ENCODE measurements around the gene PRTFDC1.

Gene PRTFDC1

DNA sequence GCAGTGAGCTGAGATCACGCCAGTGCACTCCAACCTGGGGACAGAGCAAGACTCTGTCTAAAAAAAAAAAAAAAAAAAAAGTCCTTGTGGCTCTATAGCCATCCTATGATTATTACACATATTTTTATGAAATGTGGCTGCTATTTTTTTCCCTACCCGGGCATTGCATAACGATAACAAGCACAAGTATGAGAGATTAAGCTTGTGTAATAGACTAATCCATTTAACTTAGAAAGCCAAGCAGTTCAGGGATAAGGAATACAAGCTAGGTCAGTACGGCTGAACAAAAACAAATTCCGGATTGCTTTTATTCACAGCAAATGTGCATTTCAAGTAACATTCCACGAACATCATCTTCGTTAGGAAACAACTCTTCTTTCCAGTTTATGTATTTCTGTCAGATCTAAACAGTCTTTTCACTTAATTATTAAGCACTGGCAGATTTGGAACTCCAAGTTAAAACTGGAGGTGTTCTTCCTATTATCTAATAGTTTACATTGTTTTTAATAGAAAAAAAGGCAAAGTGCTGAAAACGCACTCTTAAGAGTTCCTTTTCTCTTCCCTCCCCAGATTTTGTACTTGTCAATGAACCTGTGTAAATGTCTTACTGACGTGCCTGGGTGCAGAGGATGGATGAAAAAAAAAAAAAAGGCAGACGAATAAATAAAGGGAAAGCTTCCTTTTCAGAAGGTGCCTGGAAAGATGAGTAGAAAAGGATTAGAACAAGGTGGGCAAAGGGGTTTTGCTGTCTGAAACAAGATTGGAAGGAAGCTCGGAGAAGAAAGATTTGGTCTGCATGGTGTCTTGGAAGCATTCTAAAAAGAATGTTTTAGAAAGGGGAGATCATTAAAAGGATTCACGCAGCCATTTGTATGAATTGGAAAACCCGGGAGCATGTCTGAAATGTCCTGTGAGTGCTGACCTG lies 81.1 kb downstream of the PRTFDC1 start:
- DNase-seq, result no peak

DNA sequence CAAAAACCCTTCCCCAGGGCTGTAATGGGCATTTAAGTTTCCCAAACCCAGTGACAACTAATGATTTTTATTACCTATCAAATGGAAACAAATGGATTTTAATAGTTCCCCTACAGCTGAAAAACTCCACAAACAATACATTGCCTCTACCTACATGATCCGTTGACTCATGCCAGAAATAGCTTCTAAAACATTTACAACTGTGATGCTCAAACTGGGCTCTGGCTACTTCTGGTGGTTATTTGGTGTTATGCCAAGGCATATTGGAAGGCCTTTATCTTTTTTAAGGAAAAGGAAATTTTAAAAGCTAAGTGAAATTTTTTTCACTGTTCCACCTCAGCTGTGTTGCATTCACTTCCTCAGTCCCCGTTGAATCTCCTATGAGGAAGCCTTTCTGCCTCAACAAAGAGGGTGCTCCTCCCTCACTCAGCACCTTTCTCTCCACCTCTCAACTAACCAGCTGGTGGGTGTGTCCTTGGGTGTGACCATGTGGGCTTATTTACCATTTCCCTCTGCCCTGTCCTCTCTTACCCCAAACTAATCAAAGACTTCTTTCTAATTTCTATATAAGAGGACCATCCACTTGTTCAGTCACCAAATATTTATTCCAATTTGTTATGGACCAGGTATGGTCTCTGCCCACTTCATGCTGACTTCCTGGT lies 82.9 kb downstream of the PRTFDC1 start:
- no peak for DNase-seq

DNA sequence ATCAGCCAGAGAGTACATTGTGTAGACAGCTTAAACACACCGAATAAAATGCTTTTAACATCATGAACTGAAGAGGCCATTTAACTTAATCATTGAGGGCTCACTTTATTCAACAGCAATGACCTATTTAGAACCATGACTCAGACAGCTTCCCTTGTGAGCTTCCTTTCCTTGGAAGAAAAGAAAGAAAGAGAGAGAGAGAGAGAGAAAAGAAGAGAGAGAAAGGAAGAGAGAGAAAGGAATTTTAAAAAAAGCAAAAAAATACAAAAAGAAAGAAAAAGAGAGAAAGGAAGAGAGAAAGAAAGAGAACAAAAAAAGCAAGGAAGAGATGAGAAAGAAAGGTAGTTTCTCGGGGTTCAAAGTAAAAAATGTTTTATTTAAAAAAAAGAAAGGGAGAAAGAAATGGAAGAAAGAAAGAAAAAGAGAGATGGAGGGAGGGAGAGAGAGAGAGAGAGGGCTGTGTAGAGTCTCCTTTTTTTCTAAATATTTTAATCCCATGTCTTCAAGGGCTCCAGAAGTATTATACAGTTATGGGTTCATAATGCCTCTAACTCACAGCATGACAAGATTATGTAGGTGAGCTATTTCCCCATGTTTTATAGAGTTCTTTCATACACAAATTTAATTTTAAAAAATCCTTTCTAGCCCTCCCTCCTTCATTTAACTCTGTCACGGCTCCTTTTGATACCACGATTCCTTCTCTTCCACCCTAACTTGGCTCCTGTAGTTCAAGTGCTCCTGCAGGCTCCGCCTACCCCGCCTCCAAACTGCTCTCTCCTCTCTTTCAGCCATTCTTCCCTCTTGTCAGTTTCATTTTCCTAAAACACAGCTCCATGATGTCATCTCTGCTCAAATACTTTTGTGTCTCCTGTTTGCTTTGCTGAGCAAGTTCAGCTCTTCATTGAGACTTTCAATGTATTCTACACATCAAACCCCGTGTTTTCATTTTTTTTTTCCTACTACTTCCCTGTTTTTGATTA lies 85.5 kb downstream of the PRTFDC1 start:
- no peak for DNase-seq

DNA sequence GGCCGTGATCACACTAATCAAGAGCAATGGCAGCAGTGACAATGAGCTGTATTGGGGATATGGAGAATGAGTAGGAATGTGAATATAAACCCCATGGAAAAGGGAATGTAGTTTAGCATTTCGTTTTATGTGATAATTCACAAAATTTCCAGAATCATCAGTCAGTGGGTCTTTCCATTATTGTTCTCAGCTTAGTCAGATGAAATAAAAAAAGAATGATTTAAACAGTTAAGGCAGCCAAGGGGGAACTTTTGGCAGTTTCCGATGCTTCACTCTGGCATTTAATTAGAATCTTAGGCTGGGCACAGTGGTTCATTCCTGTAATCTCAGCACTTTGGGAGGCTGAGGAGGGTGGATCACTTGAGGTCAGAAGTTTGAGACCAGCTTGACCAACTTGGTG lies 86.6 kb downstream of the PRTFDC1 start:
- no peak for DNase-seq

DNA sequence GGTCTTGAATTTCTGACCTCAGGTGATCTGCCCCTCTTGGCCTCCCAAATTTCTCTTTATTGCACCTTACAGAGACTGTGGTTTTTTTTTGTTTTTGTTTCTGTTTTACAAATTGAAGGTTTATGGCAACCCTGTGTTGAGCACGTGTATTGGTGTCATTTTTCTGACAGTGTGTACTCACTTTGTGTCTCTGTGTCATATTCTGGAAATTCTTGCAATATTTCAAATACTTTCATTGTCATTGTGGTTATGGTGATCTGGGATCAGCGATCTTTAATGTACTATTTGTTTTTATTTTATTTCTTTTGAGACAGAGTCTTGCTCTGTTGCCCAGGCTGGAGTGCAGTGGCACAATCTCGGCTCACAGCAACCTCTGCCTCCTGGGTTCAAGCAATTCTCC lies 89.8 kb downstream of the PRTFDC1 start:
- no peak for DNase-seq

DNA sequence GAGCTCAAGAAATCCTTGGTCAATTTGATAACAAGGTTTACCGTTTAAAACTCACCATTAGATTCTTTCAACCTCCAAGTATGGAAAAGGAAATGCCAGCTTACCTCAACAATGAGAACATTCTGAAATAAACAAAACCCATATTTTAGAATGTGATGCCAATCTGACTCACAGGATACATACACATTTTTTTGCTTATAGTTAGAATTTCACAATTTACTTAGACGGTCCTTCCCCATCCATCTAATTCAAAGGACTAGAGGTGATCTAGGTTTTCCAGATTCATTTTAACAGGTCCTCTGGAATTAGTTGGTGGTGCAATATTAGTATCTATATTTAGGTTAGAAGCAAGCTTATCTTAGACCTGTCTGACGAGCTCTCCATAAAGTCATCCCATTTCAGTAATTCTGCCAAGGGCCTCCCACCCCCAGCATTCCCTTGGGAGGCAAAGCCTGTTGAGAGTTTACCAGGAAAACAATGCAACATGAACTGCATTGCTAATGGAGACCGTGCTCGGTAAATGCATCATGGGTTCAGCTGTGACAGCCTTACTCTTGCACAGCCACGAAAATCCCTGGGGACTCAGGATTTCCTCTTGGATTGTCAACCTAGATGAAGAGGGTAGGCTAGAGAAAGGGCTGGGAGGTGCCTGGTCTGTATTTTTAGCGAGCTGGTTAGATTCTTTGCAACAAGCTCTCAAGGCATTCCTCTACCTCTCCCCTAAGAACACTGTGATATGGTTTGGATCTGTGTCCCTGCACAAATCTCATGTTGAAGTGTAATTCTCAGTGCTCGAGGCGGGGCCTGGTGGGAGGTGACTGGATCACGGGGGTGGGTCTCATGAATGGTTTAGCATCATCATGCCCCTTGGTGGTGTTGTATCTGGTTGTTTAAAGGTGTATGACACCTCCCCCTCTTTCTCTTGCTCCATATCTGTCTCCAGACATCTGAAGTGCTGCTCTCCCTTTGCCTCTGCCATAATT lies 93.8 kb downstream of the PRTFDC1 start:
- DNase-seq, result no peak

DNA sequence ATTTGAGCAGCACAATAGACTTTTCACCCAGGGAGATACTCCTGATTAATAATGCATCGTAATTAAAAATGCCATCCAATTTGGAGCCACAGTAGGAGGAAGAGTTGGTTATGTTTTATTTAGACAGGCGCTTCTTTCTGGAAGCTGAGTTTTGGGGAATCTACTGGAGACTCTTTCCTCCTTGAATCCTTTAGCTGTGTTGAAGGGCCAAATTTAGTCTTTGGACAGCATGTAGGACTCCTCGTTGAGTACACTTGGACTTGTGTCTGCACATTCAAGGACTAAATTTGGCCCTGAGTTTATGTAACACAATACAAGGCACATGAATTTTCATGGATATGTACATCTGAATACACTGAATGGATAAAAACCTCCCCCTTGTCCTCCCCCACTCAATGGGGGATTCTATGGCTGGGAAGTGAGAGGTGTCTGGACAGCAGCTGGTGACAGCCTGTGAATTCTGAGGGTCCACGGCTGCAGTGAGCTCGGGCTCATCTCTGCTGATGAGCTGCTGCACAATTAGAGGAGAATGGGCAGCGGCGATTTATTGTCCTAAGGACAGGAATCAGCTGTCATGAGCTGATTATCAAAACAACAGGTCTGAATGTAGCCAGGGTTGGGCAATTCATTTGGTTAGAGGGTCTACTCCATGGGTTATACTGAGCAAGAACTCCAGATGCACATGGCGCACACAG lies 95.2 kb downstream of the PRTFDC1 start:
- no peak for DNase-seq

DNA sequence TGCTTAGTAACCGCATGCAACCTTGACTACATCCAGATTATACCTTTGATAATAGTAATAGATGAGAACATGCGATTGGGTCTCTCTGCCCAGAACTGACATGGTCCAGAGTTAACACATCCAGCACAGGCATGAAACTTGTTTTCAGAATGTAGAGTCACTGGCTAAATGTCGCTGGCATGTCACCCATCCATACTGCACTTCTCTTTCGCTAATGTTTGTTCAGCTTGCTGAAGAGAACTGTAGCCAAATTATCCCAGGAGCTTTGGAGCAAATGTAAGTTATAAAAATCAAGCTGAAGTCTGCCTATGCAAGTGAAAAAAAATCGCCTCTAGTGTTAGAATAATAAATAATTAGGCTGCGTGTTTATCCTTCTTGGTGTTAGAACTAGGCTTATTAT lies 98.2 kb downstream of the PRTFDC1 start:
- no peak for DNase-seq

DNA sequence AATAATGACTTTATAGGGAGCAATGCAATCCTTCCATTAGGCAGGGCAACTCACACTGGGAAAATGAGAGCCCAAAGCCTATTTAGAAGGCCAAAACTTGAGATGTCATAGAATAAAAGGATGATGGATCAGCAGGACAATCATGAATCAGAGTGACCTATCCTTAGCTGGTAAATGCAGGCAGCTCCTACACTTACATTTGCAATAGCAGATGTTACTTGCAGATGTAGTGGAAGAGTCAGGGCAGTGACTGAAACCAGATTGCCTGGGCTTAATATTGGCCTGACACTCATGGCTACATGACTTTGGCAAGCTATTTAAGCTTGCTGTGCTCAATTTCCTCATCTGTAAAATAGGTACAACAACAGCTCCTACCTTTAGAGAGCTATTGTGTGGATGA lies 98.7 kb downstream of the PRTFDC1 start:
- no peak for DNase-seq

DNA sequence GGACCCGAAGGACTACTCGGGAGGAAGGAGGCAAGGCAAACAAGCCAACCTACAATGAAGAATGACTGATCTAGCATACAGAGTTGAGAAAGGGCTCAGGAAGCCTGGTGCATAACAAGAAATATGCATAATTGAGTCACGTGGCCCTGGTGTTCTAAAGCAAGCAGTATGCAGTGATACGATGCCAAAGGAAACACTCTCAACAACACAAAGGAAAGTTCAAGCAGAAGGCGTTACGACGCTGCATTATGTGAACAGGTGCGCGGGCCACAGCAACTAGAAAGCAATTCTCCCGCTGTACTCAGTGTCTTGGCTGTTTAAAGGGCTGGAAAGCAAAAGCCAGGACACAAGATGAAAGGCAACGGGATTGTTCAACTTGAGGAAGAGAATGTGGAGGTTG lies 100.8 kb downstream of the PRTFDC1 start:
- no peak for DNase-seq

DNA sequence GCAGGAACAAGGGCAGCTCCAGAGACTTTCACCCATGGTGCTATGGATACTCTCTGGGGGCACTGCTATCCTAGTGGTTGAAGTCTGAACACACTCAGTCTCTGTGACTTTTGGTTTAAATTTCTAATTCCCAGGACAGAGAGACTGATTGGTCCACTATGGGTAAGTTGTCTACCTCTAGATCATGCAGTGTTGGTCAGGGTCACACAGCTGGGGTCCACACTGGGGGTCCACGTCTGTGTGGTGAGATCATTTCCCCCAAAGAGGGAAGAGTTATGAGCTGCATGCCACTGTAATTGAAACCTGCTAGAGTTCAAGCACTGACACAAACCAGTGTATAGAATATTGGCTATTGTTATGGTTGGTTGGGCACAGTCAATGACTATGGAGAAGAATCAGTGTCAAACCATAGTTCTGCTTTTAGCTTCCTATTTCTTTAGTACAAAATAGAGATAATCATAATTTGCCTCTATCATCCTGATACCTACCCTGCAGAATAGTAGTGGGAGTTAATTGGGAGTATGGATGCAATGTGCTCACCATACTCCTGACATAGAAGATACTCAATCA lies 101.6 kb downstream of the PRTFDC1 start:
- DNase-seq, result no peak

DNA sequence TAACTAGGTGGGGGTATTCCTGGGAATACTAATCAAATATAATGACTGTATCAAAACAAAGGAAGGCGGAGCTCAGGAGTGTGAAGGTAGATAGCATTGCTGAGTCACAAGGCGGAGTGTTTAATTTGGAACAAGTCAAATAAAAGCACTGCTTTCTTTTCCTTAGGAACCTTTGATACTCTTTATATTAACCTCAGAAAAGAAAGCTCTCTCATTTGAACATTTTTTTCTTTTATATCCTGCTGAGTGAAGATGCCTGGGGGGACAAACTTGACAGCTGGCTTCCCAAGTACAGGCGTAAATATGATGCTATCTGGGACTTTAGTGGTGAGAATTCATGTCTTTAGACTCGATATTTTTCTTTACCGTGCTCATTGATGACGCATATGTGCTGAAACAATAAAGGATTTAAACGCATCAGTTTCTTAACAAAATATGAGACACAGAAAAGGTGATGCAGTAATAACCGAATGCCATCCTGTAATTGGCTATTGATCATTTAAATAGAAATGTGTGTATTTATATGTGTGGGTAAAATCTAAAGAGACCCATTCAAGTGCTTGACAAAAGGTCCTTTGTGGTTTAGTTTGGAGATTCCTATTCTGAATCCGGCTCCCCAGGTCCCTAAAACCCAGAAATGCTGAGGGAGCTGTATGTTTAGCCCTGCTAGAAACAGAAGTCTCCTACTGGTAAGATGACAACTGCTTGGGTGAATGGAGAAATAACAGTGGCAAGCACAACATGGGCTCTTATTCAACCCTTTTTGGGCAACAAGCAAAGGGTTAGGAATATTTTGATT lies 102.7 kb downstream of the PRTFDC1 start:
- DNase-seq, result no peak

DNA sequence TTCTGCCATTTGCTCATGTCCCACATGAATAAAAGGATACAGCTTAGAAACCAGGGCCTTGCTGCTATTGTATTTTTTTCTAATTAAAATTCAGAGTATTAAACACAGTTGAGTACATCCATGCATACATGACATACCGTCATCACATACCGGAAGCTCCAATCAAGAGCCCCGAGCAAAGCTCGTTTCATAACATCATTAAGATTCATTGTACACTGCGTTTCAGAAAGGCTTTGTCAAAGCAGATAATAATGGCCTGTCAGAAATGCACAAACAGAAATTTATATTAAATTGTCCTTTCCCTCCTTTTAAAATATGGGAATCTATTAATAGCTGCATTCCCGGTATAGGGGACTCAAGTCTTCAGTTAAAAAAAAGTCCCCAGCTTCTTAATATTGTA lies 103.4 kb downstream of the PRTFDC1 start:
- DNase-seq, result no peak

DNA sequence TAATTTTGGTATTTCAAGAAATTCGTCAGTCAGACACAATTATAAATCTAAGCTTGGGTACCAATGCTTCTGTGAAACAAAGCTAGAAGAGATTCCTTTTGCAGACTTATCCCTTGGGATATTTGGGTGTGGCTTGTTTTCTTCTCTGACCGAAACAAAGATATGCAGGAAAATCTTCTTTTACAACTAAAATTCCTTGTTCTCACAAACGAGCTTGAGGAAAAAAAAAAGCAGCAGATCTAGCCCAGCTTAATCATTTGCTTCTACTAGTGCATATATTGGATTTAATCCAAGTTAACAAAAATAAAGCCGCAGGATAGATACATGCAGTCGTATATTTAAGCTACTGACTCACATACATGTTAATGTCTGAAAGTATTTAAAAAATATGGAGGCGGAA lies 104.2 kb downstream of the PRTFDC1 start:
- DNase-seq, result no peak

DNA sequence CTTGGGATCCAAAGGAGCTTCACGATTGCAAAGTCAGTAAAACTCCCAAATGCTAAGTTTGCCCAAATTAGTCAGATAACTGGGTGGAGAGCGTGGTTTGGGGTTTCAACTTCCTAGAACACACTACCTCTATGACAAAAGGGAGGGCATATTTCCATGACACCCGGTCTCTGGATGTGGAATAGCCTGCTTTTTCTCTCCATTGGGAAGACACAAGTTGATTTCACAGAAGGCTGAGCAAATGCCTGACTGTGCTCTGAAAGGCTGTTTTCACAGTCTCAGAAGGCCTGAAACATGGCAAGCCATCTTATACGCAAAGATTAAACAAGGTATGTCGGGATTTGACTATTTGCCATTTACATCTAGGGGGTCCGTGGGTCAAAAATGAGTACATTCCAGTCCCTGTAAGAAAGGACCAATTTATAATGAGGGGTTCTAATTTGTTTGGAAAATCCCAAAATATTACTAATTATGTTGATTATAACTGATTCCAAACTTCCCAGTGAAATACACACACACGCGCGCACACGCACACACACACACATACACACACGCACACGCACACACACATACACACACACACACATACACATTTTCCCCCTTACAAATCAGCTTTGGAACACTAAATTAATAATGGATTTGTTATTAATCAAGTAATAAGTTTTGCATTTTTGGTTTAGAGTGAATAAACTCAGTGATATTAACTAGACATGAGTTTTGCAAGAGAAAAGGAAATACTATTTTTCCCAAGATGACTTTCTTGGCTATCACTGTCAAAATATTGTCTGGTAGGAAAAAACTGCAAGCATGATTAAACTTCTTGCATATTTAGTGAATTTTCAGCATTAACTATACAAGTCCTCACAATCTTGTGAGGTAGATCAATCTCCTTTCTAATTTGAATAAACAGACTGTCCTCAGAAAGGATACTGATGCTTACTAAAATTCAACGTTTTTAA lies 105.0 kb downstream of the PRTFDC1 start:
- no peak for DNase-seq

DNA sequence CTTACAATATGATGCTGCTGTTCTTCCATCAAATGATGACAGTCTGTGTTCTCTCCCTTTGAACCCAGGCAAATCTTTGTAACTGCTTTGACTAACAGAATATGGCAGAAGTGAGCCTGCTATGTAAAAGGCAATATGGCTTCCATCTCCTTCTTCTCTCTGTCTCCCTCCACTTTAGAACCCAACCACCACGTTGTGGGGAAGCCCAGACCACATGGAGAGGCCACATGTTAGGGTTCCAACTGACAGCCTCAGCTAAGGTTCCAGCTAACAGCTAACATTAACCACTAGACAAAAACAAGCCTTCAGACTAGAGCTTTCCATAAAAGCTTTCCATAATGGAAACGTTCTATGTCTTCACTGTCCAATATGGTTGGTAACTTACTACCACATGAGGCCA lies 107.7 kb downstream of the PRTFDC1 start:
- no peak for DNase-seq

DNA sequence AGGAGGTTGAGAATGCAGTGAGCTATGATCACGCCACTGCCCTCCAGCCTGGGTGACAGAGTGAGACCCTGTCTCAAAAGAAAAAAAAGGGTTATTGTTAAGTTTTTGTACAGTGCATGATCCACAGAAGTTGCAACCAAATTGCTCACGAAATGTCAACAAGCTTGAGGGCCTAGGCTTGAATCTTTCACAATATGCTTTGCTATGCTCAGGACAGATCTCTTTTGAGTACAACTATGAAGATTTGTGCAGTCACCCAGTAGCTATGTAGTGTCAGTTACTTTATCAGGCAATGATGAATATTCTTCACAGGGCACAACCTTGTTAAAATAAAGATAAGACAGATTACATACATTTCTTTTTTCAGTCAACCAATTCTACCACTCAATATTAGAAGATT lies 109.2 kb downstream of the PRTFDC1 start:
- DNase-seq, result no peak

DNA sequence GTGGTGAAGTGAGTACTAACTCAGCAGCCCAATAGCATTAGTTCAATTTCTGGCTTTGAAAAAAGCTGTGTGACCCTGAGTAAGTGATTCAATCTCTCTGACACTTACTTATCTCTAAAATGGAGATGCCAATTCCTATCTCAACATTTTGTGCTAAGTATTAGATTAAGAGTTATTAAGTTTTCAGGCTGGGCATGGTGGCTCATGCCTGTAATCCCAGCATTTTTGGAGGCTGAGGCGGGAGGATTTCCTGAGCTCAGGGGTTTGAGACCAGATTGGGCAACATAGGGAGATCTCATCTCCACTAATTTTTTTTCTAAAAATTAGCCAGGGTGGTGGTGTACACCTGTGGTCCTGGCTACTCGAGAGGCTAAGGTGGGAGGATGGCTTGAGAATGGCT lies 109.5 kb downstream of the PRTFDC1 start:
- DNase-seq, result no peak

DNA sequence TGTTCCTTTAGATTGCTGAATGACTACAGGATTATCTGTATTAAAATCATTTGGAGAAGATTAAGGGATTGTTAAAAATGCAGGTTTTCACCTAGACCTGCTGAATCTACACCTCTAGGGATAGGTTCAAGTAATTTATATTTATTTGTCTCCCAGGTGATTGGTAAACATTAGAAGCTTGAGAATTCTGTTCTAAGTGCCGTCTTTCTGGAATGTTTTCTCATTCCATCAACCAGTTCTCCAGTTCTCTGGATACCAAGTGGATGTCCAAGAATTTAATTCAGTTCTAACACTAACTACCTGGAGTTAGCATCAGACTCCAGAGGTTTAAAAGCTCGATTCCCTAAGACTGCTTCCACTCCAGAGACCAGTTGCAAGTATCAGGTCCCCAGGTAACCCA lies 110.9 kb downstream of the PRTFDC1 start:
- DNase-seq, result no peak

Measured in CD4-positive, alpha-beta T cell treated with Interferon gamma for 1 hour (primary cell).